Right lobe of liver (tissue), 4 donors: ENCODE results near the gene CEACAM19.

Experiments used
- POLR2A ChIP-seq: fragments of 450-650 bp; IDR thresholded peaks from one replicate; pipeline ENCODE4 v1.6.1; 2017; ENCODE audit warnings: antibody characterized with exemption, mild to moderate bottlenecking
- TF ChIP-seq, protein P1 (sequence below), 4 donors: fragments of 200-600 bp in 3 of 4; fragments of 450-650 bp in 1 of 4; IDR thresholded peaks; one replicate each; pipeline versions ENCODE4 v1.5.1 to v1.8.0; 2016 to 2022; ENCODE audit warnings: antibody characterized with exemption in 4 of 4, mild to moderate bottlenecking in 2 of 4
- donor health status: DM: no; HTN: no; CAD: no.
- donor health status: DM: no; HTN: no; CAD: no.
- donor health status: DM: no; HTN: yes; CAD: no.

- TF ChIP-seq, protein P1, sequence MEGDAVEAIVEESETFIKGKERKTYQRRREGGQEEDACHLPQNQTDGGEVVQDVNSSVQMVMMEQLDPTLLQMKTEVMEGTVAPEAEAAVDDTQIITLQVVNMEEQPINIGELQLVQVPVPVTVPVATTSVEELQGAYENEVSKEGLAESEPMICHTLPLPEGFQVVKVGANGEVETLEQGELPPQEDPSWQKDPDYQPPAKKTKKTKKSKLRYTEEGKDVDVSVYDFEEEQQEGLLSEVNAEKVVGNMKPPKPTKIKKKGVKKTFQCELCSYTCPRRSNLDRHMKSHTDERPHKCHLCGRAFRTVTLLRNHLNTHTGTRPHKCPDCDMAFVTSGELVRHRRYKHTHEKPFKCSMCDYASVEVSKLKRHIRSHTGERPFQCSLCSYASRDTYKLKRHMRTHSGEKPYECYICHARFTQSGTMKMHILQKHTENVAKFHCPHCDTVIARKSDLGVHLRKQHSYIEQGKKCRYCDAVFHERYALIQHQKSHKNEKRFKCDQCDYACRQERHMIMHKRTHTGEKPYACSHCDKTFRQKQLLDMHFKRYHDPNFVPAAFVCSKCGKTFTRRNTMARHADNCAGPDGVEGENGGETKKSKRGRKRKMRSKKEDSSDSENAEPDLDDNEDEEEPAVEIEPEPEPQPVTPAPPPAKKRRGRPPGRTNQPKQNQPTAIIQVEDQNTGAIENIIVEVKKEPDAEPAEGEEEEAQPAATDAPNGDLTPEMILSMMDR (IDR thresholded peaks at IDR 0.05), result no peak
- no peak for TF ChIP-seq POLR2A
Measured at GRCh38 chr19:44646049-44646416, 25.2 kb upstream of the CEACAM19 start.
